Endometrium (tissue), 2 donors: ENCODE data around the gene MAP1B.
"Not testable (repeated sequence)": the region's sequence is repeated elsewhere in the genome, so short reads cannot be mapped to it uniquely, and the experiment has no call there.

Source experiments
- FAIRE-seq: peaks from 2 replicates; lab custom pipeline; 2012; peaks lifted over from hg19 to GRCh38; lab: Jason Lieb, UNC
- donor health status: control.
- donor health status: control.

Gene MAP1B

DNA sequence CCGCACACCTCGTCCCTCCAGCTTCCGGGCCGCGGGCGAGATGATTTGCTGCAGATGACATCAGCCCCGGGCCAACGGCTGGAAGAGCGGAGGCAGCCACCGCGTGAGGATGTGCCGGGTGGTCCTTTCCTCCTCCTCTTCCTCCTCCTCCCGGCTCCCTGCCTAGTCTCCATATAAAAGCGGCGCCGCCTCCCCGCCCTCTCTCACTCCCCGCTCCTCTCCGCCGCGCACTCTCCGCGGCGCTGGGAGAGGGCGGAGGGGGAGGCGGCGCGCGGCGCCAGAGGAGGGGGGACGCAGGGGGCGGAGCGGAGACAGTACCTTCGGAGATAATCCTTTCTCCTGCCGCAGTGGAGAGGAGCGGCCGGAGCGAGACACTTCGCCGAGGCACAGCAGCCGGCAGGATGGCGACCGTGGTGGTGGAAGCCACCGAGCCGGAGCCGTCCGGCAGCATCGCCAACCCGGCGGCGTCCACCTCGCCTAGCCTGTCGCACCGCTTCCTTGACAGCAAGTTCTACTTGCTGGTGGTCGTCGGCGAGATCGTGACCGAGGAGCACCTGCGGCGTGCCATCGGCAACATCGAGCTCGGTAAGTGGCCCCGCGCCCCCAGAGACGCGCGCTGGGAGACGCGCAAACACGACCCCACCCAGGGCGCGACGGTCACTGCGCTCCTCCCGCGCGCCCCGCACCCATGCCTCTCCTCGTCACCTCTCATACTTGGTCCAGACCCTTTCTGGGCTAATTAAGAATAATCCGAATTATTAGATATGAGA, at the start of gene MAP1B:
Gene MAP1B, plus strand, starts transcription at position 345 of the 770 bp plus-strand sequence. Its CDS starts 57 bp downstream, at position 402.
- no peak for FAIRE-seq

DNA sequence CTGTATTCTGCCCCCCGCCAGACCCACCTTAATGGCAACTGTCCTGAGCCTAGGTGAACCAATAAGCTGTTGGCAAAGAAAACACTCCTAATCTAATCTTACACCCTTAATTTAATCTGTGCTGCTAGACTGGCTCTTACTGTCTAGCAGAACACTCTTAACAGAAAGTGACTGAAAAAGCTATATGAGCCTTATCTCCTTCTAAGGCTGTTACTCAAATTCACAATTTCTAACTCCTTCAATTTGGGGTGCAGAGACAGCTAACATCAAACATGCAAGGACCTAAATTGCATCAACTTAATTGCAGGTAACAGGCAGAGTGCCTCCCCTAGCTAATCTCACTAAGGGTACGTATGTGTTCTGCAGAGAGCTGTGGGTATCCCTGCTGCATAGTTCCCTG, 49.5 kb upstream of the MAP1B start:
- no peak for FAIRE-seq

DNA sequence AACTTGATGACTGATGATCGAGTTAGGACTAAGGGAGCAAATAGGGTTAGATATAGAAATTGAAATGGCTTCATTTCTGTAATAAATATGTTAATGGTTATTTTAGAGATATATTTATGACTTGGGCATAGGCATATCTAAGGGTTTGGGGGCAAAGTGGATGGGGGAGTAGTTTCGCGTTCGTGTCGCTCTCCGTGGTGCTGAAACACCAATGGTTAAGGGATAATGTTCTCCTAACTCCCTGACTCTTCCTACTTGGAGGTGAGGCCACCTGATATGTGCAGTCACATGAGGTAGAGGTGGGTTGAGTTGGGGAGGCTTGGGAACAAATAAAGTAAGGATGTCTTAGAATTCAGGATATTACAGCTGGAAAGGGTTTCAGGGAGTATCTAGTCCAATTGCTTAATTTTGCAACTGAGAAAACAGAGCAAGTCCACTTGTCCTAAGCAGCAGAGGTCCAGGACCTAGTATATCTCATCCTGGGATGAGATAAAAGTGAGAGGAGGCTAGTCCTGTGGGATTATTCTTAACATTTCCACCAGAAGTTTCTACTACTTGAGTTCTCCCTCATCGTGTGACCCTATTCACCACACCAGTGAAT, 44.0 kb upstream of the MAP1B start:
- no peak for FAIRE-seq

DNA sequence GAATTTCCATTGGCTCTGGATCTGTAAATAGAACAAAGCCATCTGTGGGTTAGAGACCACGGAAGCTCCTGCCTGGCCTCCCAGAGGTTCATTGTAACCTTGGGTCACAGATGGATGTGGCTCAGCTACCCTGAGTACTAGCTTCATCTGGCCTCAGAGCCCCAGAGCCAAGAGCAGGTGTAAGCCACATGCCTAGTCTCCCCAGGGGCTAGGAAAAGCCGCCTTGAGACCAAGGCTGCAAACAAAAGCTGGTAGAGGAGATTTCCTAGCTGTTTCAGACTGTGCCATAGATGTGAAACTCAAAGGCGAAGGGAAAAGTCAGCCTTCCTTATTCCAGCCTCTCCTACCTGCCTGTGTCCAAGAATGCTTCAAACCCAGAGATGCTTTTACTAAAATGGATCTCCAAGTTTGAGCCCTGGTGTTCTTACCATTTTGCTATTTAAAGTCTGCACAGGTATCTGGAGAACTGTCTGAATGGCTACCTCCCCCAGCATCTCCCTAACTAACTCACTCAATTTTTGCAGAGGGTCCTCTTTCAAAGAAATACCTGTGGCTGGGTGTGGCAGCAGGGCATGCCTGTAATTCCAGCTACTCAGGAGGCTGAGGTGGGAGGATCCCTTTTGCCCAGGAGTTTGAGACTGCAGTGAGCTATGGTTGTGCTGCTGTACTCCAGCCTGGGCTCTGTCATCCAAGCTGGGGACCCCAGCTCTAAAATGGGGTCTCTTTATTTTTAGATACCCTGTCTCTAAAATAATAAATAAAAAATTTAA, 42.3 kb upstream of the MAP1B start:
- no peak for FAIRE-seq

DNA sequence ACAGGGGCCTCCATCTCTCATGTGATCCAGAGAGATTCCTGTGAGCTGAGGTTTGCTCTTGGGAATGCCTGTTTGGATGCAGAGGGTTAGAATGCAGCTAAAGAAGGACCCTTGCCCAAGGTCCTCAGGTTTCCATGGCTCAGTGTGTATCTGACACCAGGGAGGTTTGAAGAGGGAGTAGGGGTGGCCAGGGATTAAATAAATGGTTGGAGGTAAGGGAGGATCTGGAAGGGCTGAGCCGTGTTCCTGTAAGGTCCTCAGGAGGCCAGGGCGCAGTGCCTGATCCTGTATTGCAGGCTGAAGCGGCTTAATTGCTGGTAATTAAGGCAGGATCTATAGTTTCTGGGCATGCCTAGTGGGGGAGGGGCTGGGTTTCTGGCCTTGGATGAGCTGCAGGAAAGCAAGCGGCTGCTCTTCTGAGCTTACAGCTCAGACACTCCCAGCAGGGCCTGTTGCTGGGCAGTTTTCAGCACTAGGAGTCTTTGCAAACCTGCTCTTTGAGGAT, 41.5 kb upstream of the MAP1B start:
- FAIRE-seq, result no peak

DNA sequence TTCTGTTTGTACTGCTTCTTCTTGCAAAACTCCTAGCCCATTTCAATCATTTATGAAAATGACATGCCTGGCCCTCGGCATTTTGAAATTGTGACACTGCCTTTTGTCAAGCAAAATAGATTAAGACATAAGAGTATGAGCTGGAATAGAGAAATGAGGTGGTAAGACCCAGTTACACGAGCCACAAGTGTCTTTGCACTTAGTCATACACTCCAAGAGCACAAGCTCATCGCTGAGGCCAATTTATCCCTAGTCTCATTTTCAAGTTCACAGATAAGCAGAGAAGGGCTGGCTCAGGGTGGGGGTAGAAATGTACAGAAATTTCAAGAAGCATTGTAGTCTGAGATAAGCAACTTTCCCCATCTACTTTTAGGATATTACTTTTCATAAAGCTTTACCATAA, 40.6 kb upstream of the MAP1B start:
- no peak for FAIRE-seq

DNA sequence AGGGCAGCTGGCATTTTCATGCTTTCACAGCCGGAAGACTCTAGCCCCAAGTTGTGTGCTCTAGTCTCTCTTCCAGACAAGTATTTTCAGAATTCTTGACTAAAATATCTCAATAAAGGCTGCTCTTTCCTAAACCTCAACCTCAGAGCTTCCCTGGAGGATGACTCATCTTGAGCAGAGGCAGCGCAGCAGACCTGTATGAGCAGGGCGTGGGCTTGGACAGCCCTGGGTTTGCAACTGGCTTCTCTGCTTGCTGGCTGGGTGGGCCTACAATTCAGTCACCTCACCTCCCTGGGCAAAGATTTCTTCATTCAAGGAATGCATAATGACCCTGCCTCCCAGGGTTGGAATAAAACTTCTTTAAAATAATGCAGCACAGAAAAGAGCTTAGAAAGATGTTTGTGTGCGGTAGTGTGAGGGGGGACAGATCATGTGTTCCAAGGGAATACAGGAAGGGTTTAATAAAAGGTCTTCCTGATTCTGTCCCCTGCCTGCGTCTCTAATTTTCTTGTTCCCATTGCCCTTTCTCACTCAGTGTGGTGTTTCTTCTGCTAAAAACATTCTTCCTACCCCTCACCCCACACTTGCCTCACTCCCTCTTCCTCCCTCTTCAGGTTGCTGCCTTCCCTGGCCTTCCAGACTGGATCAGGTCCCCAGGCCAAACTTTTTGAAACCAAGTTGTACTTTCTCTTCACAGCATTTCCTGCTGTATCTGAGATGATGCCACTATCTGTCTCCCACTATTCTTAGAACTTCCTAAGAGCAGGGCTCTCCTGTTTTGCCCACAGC, 39.4 kb upstream of the MAP1B start:
- FAIRE-seq, result no peak

DNA sequence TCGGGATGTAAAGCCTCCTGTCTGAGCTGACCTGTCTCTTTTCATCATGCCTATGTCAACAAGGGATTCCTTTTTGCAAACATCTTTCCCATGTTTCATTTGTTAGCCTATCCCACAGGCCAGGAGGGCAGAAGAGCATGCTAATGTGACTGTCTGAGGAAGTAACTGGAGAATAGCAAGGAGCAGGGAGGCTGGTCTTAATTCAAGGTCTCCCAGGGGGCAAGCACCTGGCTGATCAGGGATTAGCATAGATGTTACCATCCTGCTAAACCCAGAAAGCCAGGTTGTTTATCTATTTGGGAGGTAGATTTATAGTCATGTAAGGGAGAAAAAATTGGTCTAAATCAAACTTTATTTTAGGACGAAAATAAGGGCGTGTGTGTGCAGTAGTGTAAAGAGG, 36.7 kb upstream of the MAP1B start:
- no peak for FAIRE-seq

DNA sequence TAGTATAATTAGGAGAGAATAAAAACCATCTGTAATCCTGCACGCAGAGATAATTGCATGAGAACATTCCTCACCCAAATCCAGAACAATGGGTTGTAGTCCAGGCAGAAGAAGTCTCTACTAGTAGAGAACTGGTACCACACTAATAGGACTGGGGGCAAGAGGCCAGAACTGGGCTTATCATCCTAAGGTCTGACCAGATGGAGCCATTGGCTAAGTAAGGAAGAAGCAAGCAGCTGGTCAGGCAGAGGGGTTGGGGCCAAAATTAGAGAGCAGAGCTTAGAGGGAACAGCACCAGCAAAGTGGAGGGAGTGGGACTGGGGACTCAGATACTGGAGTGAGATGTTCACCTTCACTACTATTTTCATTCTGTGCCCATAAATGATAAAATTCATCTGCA, 35.4 kb upstream of the MAP1B start:
- no peak for FAIRE-seq

DNA sequence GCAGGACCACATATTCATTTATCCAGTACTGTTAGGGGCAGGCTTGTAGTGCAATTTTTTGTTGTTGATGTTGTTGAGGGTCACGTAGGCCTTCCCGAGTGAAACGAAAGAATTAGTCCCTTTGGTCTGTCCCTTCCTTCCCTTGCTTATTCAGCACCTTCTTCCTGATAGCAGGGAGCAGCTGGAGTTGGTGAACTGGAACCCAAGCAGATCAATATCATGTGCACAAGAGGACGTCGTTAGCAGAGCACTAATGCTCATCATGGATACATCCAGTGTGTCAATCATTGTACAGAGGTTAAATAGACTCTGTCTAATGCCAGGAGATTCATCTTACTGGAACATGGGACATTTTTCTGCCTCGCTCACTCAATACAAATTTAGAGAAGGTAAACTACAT, 33.0 kb upstream of the MAP1B start:
- no peak for FAIRE-seq

DNA sequence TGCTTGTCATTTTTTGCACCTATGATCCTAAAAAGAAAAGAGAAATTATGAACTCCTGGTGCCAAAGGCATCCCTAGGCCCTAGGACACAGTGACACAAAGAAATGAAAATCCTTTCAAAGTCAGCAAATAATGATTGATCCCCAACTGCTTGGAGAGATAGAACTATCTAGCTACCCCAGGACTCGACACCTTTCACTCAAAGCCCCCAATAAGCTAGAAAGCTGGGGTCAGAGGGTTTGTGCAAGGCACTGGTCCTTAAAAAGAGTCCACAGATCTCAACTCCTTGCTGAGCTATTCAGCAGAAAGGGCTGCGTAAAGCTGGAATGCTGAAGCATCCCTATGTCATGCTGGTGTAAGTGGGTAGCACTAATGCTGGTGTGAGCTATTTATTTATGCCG, 31.8 kb upstream of the MAP1B start:
- FAIRE-seq, result no peak

DNA sequence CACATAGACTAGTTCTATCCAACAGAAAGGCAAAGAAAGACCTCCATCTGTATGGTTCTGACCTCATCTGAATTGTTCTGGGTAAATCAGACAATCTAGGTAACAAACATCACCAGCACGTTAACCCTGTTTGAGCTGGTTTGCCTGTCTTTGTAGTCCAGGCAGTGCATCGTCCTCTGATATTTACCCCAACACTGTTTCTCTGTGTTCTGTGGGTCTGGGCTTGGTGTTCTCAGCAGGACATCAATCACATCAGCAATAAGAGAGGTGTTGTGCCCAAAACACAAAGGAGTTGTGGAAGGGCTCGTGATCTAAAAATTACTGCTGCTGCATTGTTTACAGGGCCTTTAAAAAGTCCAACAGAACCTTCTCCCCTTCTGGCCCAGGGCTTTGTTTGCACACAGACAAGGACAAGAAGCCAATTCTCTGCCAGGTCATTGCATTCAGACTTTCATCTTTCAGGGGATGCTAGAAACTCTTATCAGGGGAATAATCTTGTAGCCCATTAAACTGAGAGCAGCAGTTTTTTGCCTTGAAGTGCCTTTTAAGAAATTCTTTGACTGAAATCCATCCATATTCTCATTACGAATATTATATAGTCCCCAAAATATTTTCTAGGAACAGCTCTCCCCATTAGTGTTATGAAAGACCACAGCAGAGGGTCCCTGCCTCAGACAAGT, 30.5 kb upstream of the MAP1B start:
- no peak for FAIRE-seq

DNA sequence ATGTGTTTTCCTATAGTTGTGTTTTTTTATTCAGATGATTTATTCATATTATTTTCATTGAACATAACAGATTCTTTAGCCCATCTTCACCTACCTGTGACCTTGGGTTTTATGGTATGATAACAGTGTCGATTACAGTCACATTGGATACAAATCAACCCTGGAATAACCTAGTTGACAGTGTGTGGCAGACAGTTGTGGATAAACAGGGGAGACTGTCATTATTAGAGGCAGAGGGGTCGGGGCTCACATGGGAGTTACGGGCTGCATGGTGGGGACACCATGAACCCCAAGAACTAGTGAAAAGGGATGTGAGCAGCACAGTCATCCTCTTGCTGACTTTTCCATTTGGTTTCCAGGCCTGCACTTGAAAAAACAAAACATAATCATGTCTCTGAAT, 29.9 kb upstream of the MAP1B start:
- no peak for FAIRE-seq

DNA sequence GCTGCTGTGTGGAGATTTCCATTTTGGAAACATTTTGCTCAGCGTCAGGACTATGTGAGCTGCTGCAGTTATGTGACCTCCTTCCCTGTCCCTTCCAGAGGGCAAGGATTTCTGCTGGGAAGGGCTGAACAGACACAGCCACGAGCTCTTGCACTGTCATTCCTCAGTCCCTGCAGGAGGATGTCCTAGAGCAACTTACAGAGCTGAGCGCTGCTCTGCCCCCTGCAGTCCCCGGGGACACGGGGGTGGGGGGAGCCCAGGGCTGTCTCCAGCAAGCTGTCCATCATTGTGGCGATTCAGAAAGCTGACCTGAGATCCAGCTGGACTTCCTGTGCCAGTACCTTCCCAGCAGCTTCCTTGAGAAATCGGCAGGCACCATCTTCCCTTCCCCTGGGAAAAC, 28.0 kb upstream of the MAP1B start:
- FAIRE-seq, result no peak

DNA sequence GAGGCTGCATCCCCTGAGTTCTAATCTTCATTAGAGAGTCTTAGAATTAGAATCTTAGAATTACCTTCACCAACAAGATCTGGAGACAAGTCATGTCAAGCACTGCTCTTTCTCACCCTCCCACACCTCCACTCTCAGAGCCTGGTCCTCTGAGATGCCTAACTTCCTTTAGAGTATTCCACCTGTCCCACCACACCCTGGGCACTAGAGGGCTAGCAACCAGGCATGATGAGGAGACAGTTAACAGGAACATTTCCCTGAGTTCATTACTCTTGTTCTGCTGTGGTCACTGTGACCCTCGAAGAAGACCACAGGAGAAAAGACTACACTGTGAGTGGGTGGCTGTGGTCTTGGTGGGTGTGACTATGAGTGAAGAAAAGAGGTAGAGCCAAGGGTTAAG, 25.2 kb upstream of the MAP1B start:
- no peak for FAIRE-seq

DNA sequence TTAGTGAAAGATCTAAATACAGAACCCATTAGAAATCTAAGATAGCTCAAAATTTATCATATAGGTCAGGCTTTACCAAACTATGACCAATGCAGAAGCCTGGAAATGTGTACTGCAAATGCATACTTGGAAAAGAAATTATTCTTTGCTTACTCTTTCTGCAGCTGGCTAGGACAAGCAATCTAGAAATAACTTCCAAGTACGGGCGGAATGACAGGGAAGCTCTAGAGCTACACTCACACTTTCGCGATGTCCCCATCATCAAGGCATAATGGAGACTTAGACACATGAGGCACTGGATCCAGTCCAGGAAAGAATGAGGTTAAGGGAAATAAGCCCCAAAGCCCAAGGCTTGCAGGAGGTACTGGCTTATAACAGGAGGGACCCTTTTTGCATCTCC, 22.4 kb upstream of the MAP1B start:
- FAIRE-seq, result no peak

DNA sequence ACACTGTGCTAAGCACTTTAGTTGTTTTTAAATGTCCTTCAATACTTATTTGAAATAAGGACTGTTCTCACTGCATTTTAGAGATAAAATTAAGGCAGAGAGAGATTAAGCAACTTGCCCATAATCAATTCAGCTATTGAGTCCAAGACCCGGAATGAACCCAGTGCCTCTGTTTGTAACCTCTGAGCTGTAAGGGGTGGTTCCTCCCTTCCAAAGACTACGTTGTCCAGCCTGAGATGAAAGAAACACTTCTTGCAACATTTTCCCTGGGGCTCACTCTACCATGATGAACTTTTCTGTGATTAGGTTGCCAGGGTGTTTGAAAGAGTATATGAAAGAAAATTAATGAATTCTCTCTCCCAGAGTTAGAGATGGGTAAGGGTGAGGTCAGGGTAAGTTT, 22.0 kb upstream of the MAP1B start:
- FAIRE-seq, result no peak

DNA sequence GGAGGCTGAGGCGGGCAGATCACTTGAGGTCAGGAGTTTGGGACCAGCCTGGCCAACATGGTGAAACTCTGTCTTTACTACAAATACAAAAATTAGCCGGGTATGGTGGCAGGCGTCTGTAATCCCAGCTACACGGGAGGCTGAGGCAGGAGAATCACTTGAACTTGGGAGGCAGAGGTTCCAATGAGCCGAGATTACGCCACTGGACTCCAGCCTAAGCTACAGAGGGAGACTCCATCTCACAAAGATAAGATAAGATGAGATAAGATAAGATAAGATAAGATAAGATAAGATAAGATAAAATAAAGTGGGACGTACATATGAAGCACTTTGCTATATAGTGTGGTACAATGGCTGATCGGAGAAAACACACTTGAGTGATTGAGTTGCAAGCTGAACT, 17.6 kb upstream of the MAP1B start:
- FAIRE-seq, result not testable (repeated sequence)

DNA sequence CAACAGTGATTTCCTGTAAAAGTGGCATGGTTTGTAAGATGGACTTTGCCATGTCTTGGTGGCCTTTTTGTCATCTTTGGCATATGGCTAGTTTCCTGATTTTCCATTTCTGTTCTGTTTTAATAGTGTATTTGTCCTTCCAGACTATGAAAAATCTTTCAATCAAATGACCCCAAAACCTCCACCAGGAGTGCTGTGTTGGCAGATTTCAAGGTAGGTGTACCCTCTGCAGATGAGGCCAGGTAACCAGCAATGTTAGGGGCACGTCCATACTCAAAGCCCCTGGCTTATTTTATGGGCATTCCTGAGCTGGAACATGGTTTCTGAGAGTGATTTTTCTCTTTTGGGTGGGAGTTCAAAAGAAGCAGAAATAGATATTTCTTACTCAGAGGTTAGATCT, 15.2 kb upstream of the MAP1B start:
- FAIRE-seq, result no peak

DNA sequence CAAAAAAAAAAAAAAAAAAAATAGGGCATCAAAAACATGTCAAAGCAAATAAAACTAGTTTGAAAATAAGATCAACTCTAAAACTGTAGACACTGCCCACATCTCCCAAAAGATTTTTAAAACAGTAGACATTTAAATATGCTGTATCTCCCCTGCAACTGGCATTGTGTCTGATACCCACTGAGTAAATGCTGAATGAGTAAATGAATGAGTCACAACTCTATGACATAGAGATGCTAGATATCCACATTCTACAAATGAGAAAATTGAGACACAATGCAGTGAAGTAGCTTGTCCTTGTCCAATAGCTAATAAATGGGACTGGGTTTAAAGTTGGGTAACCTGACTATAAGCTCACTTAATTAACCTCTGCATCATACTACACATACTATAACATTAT, 14.1 kb upstream of the MAP1B start:
- no peak for FAIRE-seq

DNA sequence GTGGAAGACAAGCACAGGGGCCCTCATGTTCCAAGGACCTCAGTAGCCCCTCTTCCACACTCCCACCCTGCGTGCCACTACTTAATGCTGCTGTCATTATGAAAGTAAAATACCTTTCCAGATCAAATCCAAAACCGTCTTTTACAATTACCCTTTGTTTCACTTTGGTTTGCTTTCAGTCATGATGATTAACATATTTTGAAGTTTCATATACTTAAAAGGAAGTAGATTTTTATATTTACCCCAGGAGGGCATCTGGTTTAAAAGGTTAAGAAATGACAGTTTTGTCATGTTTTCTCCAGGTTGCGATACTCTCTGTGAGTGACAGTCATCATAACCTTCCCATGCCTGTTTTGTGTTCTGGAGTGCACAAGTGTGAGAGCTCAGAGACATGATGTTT, 13.5 kb upstream of the MAP1B start:
- FAIRE-seq, result no peak
